H1 (cell line): ENCODE data around the gene OBSL1. TPM values are rescaled to one million over a fixed set of nuclear protein-coding genes. Genes with fewer than 3 reads are reported as not detected.

Experiments
- CTCF ChIA-PET: fragments of 300-600 bp; sonication (Branson Sonifier 250); formaldehyde crosslinking; loops from one replicate; lab custom pipeline; 2021; ENCODE audit not compliant: partially characterized antibody; lab: Charles Lee
- POLR2A ChIA-PET: fragments of 300-600 bp; sonication (Branson Sonifier 250); formaldehyde crosslinking; loops from one replicate; lab custom pipeline; 2021; ENCODE audit warnings: inconsistent platforms; ENCODE audit not compliant: partially characterized antibody; lab: Charles Lee
- DNase-seq, 2 experiments: peaks; one replicate each; pipeline versions ENCODE4 v3.0.0 to v3.0.0-alpha.2; 2010 to 2022; ENCODE audit warnings: low spot score in 2 of 2, low read depth in 1 of 2, mixed read lengths in 1 of 2
- FAIRE-seq: peaks from 2 replicates; lab custom pipeline; 2011; peaks lifted over from hg19 to GRCh38; lab: Jason Lieb, UNC
- H2AFZ ChIP-seq: 2 replicates; pipeline ENCODE4 v1.8.1; 2012; ENCODE audit warnings: low read length, inconsistent platforms
- H2AK5ac ChIP-seq: 2 replicates; pipeline ENCODE4 v1.6.1; 2013; ENCODE audit warnings: low read depth, low read length
- H2BK120ac ChIP-seq: replicated peaks from 2 replicates; pipeline ENCODE3; 2013; ENCODE audit warnings: low read depth, low read length, inconsistent platforms
- H2BK12ac ChIP-seq: 2 replicates; pipeline ENCODE4 v1.6.1; 2013; ENCODE audit warnings: low read depth, low read length
- H2BK15ac ChIP-seq: 2 replicates; pipeline ENCODE4 v1.6.1; 2013; ENCODE audit warnings: low read length
- H2BK20ac ChIP-seq: 2 replicates; pipeline ENCODE4 v1.6.1; 2013; ENCODE audit warnings: low read length
- H2BK5ac ChIP-seq: 2 replicates; pipeline ENCODE4 v1.6.1; 2013; ENCODE audit warnings: low read depth, low read length
- H3K14ac ChIP-seq: 2 replicates; pipeline ENCODE4 v1.6.1; 2013; ENCODE audit warnings: inconsistent platforms; ENCODE audit not compliant: insufficient read length
- H3K18ac ChIP-seq: 2 replicates; pipeline ENCODE4 v1.6.1; 2013; ENCODE audit warnings: low read length; ENCODE audit errors: extremely low read depth
- H3K23ac ChIP-seq: 2 replicates; pipeline ENCODE4 v1.6.1; 2013; ENCODE audit warnings: inconsistent platforms; ENCODE audit not compliant: insufficient read length
- H3K23me2 ChIP-seq: 2 replicates; pipeline ENCODE4 v1.6.1; 2013; ENCODE audit warnings: low read depth, low read length
- H3K27ac ChIP-seq: 2 replicates; pipeline ENCODE4 v1.6.1; 2011; ENCODE audit warnings: low read depth, low read length, inconsistent platforms
- H3K27me3 ChIP-seq, 4 experiments: replicated peaks in 1 of 4; 1 replicate in 1 of 4; 2 replicates in 3 of 4; pipeline versions ENCODE4 v1.6.1 to v1.8.1; 2011 to 2013; ENCODE audit warnings: low read length in 3 of 4, mild to moderate bottlenecking in 3 of 4, inconsistent platforms in 2 of 4, mixed read lengths in 2 of 4, moderate library complexity in 1 of 4; ENCODE audit not compliant: control insufficient read depth in 3 of 4, insufficient read depth in 3 of 4; ENCODE audit errors: extremely low read depth in 1 of 4
- H3K36me3 ChIP-seq, 4 experiments: 2 replicates each; pipeline versions ENCODE4 v1.6.1 to v1.8.1; 2011 to 2013; ENCODE audit warnings: mild to moderate bottlenecking in 4 of 4, low read length in 3 of 4, moderate library complexity in 2 of 4, control low read depth in 1 of 4, inconsistent platforms in 1 of 4; ENCODE audit not compliant: insufficient read depth in 4 of 4, control insufficient read depth in 2 of 4
- H3K4ac ChIP-seq: replicated peaks from 2 replicates; pipeline ENCODE3; 2013; ENCODE audit warnings: low read length, low read depth, mixed read lengths, inconsistent platforms; ENCODE audit not compliant: insufficient read length
- H3K4me1 ChIP-seq, 4 experiments: replicated peaks in 1 of 4; 1 replicate in 1 of 4; 2 replicates in 3 of 4; pipeline versions ENCODE4 v1.6.1 to v1.8.1; 2011 to 2013; ENCODE audit warnings: low read length in 3 of 4, inconsistent platforms in 2 of 4, mixed read lengths in 1 of 4; ENCODE audit not compliant: insufficient read depth in 4 of 4, control insufficient read depth in 3 of 4
- H3K4me2 ChIP-seq, 2 experiments: 2 replicates each; pipeline versions ENCODE4 v1.6.1 to v1.8.1; 2011 to 2013; ENCODE audit warnings: low read depth in 2 of 2, low read length in 2 of 2, control low read depth in 1 of 2, inconsistent platforms in 1 of 2, mild to moderate bottlenecking in 1 of 2; ENCODE audit not compliant: insufficient read depth in 1 of 2
- H3K4me3 ChIP-seq, 4 experiments: fragments of 200-600, 300-600 bp in 1 of 4; sonication (generic), shearing (Covaris generic), sonication (Bioruptor Twin) in 1 of 4; 2 replicates each; pipeline versions ENCODE4 v1.5.1 to v1.8.1; 2011 to 2016; ENCODE audit warnings: low read length in 4 of 4, low read depth in 3 of 4, control low read depth in 2 of 4, inconsistent platforms in 2 of 4, mild to moderate bottlenecking in 2 of 4, mixed read lengths in 1 of 4, moderate library complexity in 1 of 4; ENCODE audit not compliant: insufficient read depth in 2 of 4; ENCODE audit errors: extremely low read depth in 1 of 4
- H3K56ac ChIP-seq: replicated peaks from 2 replicates; pipeline ENCODE3; 2013; ENCODE audit warnings: low read depth, mild to moderate bottlenecking, mixed read lengths, low read length, inconsistent platforms; ENCODE audit not compliant: insufficient read length
- H3K79me1 ChIP-seq: 2 replicates; pipeline ENCODE4 v1.6.1; 2013; ENCODE audit warnings: low read depth, low read length, control low read depth
- H3K79me2 ChIP-seq, 2 experiments: 2 replicates each; pipeline versions ENCODE4 v1.6.1 to v1.8.1; 2012 to 2013; ENCODE audit warnings: low read length in 2 of 2, mild to moderate bottlenecking in 2 of 2, inconsistent platforms in 1 of 2; ENCODE audit not compliant: insufficient read depth in 2 of 2, control insufficient read depth in 1 of 2
- H3K9ac ChIP-seq, 4 experiments: replicated peaks in 1 of 4; 1 replicate in 1 of 4; 2 replicates in 3 of 4; pipeline versions ENCODE4 v1.6.1 to v1.8.1; 2011 to 2013; ENCODE audit warnings: low read depth in 3 of 4, low read length in 3 of 4, control low read depth in 2 of 4, mild to moderate bottlenecking in 2 of 4, moderate library complexity in 2 of 4, inconsistent platforms in 1 of 4; ENCODE audit errors: extremely low read depth in 1 of 4
- H3K9me3 ChIP-seq, 2 experiments: 2 replicates each; pipeline versions ENCODE4 v1.6.1 to v1.8.1; 2012 to 2013; ENCODE audit warnings: mild to moderate bottlenecking in 2 of 2, moderate library complexity in 2 of 2, control low read depth in 1 of 2, inconsistent platforms in 1 of 2, low read depth in 1 of 2, low read length in 1 of 2, mixed read lengths in 1 of 2; ENCODE audit not compliant: insufficient read depth in 2 of 2
- H4K20me1 ChIP-seq, 2 experiments: replicated peaks in 1 of 2; 2 replicates each; pipeline versions ENCODE3 to v1.8.1; 2011 to 2013; ENCODE audit warnings: inconsistent platforms in 2 of 2, low read length in 2 of 2, mild to moderate bottlenecking in 1 of 2; ENCODE audit not compliant: insufficient read depth in 2 of 2, control insufficient read depth in 1 of 2
- H4K5ac ChIP-seq: 2 replicates; pipeline ENCODE4 v1.6.1; 2013; ENCODE audit warnings: low read length, low read depth, mixed read lengths, inconsistent platforms; ENCODE audit not compliant: insufficient read length
- H4K8ac ChIP-seq: 2 replicates; pipeline ENCODE4 v1.8.0; 2013; ENCODE audit warnings: mild to moderate bottlenecking, moderate library complexity, low read length, inconsistent platforms; ENCODE audit not compliant: insufficient read depth; ENCODE audit errors: extremely low read depth
- H4K91ac ChIP-seq: replicated peaks from 2 replicates; pipeline ENCODE3; 2013; ENCODE audit warnings: low read length, mixed read lengths, inconsistent platforms; ENCODE audit not compliant: insufficient read length
- ASH2L ChIP-seq: fragments of 200-600, 300-600 bp; sonication (generic); IDR thresholded peaks from one replicate; pipeline ENCODE4 v1.7.1; 2017; ENCODE audit warnings: low read length
- BRCA1 ChIP-seq: IDR thresholded peaks from 2 replicates; pipeline ENCODE4 v1.6.1; 2012; ENCODE audit warnings: low read depth, low read length, improper control_type of control experiment
- E2F6 ChIP-seq: IDR thresholded peaks from 2 replicates; pipeline ENCODE4 v1.6.1; 2012; ENCODE audit warnings: inconsistent platforms
- MAX ChIP-seq: IDR thresholded peaks from 2 replicates; pipeline ENCODE4 v1.6.1; 2012; ENCODE audit warnings: inconsistent platforms
- NRF1 ChIP-seq: IDR thresholded peaks from 2 replicates; pipeline ENCODE4 v1.6.1; 2011; ENCODE audit warnings: mild to moderate bottlenecking, low read depth, low read length, improper control_type of control experiment
- RBBP5 ChIP-seq: IDR thresholded peaks from 2 replicates; pipeline ENCODE4 v1.7.1; 2012; ENCODE audit warnings: low read depth, mild to moderate bottlenecking, inconsistent platforms, low read length, moderate library complexity, borderline replicate concordance
- SP4 ChIP-seq: IDR thresholded peaks from 2 replicates; pipeline ENCODE4 v1.6.1; 2012; ENCODE audit warnings: low read length, inconsistent platforms
- SUZ12 ChIP-seq: fragments of 200-600 bp; sonication (generic); IDR thresholded peaks from 2 replicates; pipeline ENCODE4 v1.6.1; 2012; ENCODE audit warnings: mild to moderate bottlenecking, inconsistent platforms, low read length, moderate library complexity, mixed read lengths
- TEAD4 ChIP-seq: IDR thresholded peaks from 2 replicates; pipeline ENCODE4 v1.6.1; 2012; ENCODE audit warnings: low read depth, low read length, inconsistent platforms, mixed read lengths
- WGBS, 2 experiments: shearing (Covaris generic) in 1 of 2; methylation state at CpG; one replicate each; pipeline versions ENCODE4 v1.1.6 to v1.1.7; 2013 to 2015; ENCODE audit warnings: low lambda C conversion rate in 2 of 2, mixed read lengths in 2 of 2, inconsistent platforms in 1 of 2, low coverage in 1 of 2, missing lambda C conversion rate in 1 of 2; ENCODE audit not compliant: insufficient replicate concordance in 2 of 2, insufficient coverage in 1 of 2, insufficient read length in 1 of 2; ENCODE audit errors: extremely low coverage in 1 of 2, missing lambda C conversion rate in 1 of 2; 5-methylcytosine and 5-hydroxymethylcytosine counted together
- polyA plus RNA-seq, 7 experiments: library from polyadenylated mRNA; depleted of rRNA in 3 of 7; stranded (reverse) in 5 of 7; unstranded in 2 of 7; fragments of >200 nt in 5 of 7; fragments of 200-250 nt in 2 of 7; gene quantifications; 1 replicate in 5 of 7; 2 replicates in 1 of 7; 4 replicates in 1 of 7; pipeline versions ENCODE4 v1.2.1 to v1.2.3, GENCODE V29; 2011 to 2013; ENCODE audit warnings: missing spikeins in 2 of 7, mixed read lengths in 2 of 7
- total RNA-seq: library from RNA; stranded (reverse); fragmentation: NEBNext Ultra II Directional; extraction: Animal tissue kit (Norgen Biotek cat#: 25700); gene quantifications from 2 replicates; pipeline ENCODE4 v1.2.1, GENCODE V29; 2021

Gene OBSL1
- total and polyA plus RNA-seq, 2 of the 8 experiments (the other 6 are each of a cell fraction or from before 2014, with no cell fraction given): 116 to 127 TPM

GRCh38 chr2:219522111-219523030 lies 49.0 kb downstream of the OBSL1 start:
- peak overlapping the region; percentile 62 for H2BK120ac ChIP-seq
- H4K20me1 ChIP-seq: no peaks in the 10 kb centered on the region
- peak overlapping the region; percentile 81; the same call in 1 of the 2 replicates for H2BK12ac ChIP-seq
- WGBS, 2 experiments: 18% methylated on average over 23 of the region's 70 CpGs; no CpG with 5 or more reads in 1 of the 2 experiments
- no peak for FAIRE-seq
- no peak overlapping the region for H2AFZ ChIP-seq
- POLR2A ChIA-PET: interaction anchor here (0.6 to 2.7 kb wide), 12 partner anchors 15 to 54 kb away, joined by 3 to 10 read pairs (median 6); partner anchors contain the start of gene GMPPA
- peak overlapping the region; percentile 24; the same call in 1 of the 2 replicates for H3K18ac ChIP-seq
- no peaks in the 10 kb centered on the region for H3K79me2 ChIP-seq
- peak overlapping the region; percentile 94 for H4K91ac ChIP-seq
- H3K4me3 ChIP-seq: peak overlapping the region; percentile 38 to 63 (median 52)
- peak overlapping the region; percentile 16; the same call in 1 of the 2 replicates for H2BK5ac ChIP-seq
- no peak overlapping the region for H3K27ac ChIP-seq
- no peak for DNase-seq
- no peak overlapping the region for H3K14ac ChIP-seq
- H4K8ac ChIP-seq: peak overlapping the region; percentile 85; the same call in 1 of the 2 replicates
- no peaks in the 10 kb centered on the region for H3K9me3 ChIP-seq
- H3K23me2 ChIP-seq: peaks cover 2% of the 10 kb centered on the region; the same call in 1 of the 2 replicates
- no peak overlapping the region for H3K4ac ChIP-seq
- H3K4me2 ChIP-seq: peak overlapping the region; percentile 81 to 92
- H3K27me3 ChIP-seq: peaks cover 0 to 11% (median 2%) of the 10 kb centered on the region in 4 experiments; a peak in 3 of 7 replicates
- H4K5ac ChIP-seq: peak overlapping the region; percentile 8
- H3K56ac ChIP-seq: no peak overlapping the region
- H2BK15ac ChIP-seq: peak overlapping the region; percentile 99; the same call in 1 of the 2 replicates
- H3K36me3 ChIP-seq: no peaks in the 10 kb centered on the region
- no peak overlapping the region for H2AK5ac ChIP-seq
- CTCF ChIA-PET: interaction anchor here (0.6 to 113.1 kb wide), 16 partner anchors 9 to 521 kb away, joined by 3 to 7248 read pairs (median 4); partner anchors contain the start of genes ASIC4, DES, DNPEP and GMPPA
- peak overlapping the region; percentile 11; the same call in 1 of the 2 replicates for H2BK20ac ChIP-seq
- H3K79me1 ChIP-seq: no peaks in the 10 kb centered on the region
- peaks cover 0 to 28% (median 19%) of the 10 kb centered on the region in 4 experiments; a peak in 6 of 7 replicates for H3K4me1 ChIP-seq
- H3K23ac ChIP-seq: no peak overlapping the region
- H3K9ac ChIP-seq: no peak overlapping the region
- no peak for TF ChIP-seq BRCA1
- no peak for TF ChIP-seq NRF1
- 0 out of 2 replicates have a peak, but pooled peaks have one; percentile 9 for TF ChIP-seq RBBP5
- no peak for TF ChIP-seq MAX
- TF ChIP-seq ASH2L: peak; percentile 34
- TF ChIP-seq SUZ12: no peak
- no peak for TF ChIP-seq SP4
- TF ChIP-seq TEAD4: 0 out of 2 replicates have a peak, but pooled peaks have one; percentile 11
- TF ChIP-seq E2F6: peak; percentile 70
